KMS-11 (cell line): ENCODE data around the gene NR3C1.

Source experiments
- H2AFZ ChIP-seq: fragments of 200-600 bp; sonication (generic); 2 replicates; pipeline ENCODE4 v1.6.1; 2016; ENCODE audit warnings: antibody characterized with exemption, mixed run types, low read depth
- H3K27ac ChIP-seq: fragments of 200-600 bp; sonication (generic); 2 replicates; pipeline ENCODE4 v1.6.1; 2016; ENCODE audit warnings: mild to moderate bottlenecking, mixed run types
- H3K27me3 ChIP-seq: fragments of 200-600 bp; sonication (generic); 2 replicates; pipeline ENCODE4 v1.6.1; 2017; ENCODE audit warnings: mild to moderate bottlenecking, low read depth, mixed run types, moderate library complexity; ENCODE audit not compliant: insufficient read depth
- H3K36me3 ChIP-seq: fragments of 200-600 bp; sonication (generic); 2 replicates; pipeline ENCODE4 v1.6.1; 2017; ENCODE audit warnings: mild to moderate bottlenecking, mixed run types; ENCODE audit not compliant: insufficient read depth
- H3K4me1 ChIP-seq: fragments of 200-600 bp; sonication (generic); 2 replicates; pipeline ENCODE4 v1.6.1; 2016; ENCODE audit warnings: mild to moderate bottlenecking, low read depth, mixed run types; ENCODE audit not compliant: poor library complexity, severe bottlenecking
- H3K4me2 ChIP-seq: fragments of 200-600 bp; sonication (generic); 2 replicates; pipeline ENCODE4 v1.7.0; 2016; ENCODE audit warnings: mild to moderate bottlenecking, mixed run types
- H3K4me3 ChIP-seq: fragments of 200-600 bp; sonication (generic); IDR thresholded peaks from 2 replicates; pipeline ENCODE4 v1.6.1; 2017; ENCODE audit warnings: low read depth, low read length, mixed read lengths; ENCODE audit not compliant: insufficient read depth
- H3K79me2 ChIP-seq: fragments of 200-600 bp; sonication (generic); 2 replicates; pipeline ENCODE4 v1.6.1; 2016; ENCODE audit warnings: low read depth, mixed run types; ENCODE audit not compliant: insufficient read depth
- H3K9ac ChIP-seq: fragments of 200-600 bp; sonication (generic); 2 replicates; pipeline ENCODE4 v1.6.1; 2016; ENCODE audit warnings: mild to moderate bottlenecking, mixed run types
- H4K20me1 ChIP-seq: fragments of 200-600 bp; sonication (generic); 2 replicates; pipeline ENCODE4 v1.6.1; 2016; ENCODE audit warnings: mild to moderate bottlenecking, mixed run types; ENCODE audit not compliant: insufficient read depth
- CTCF ChIP-seq: fragments of 200-600 bp; sonication (generic); conservative IDR thresholded peaks from 2 replicates; pipeline ENCODE4 v1.6.1; 2017; ENCODE audit warnings: low read depth, mild to moderate bottlenecking, antibody characterized with exemption, low read length, moderate library complexity, mixed read lengths

NR3C1 gene

GRCh38 chr5:143347046-143347445 is 56.4 kb downstream of the NR3C1 start:
- no peaks in the 10 kb centered on the region for H3K27me3 ChIP-seq
- no peaks in the 10 kb centered on the region for H3K36me3 ChIP-seq
- no peak overlapping the region for H3K27ac ChIP-seq
- peaks cover 100% of the 10 kb centered on the region for H3K79me2 ChIP-seq
- peak overlapping the region; percentile 0; the same call in 1 of the 2 replicates for H3K4me2 ChIP-seq
- no peak overlapping the region for H2AFZ ChIP-seq
- peaks cover 100% of the 10 kb centered on the region for H3K4me1 ChIP-seq
- peaks cover 84% of the 10 kb centered on the region for H4K20me1 ChIP-seq
- TF ChIP-seq CTCF: no peak
- no peak overlapping the region for H3K4me3 ChIP-seq
- H3K9ac ChIP-seq: no peak overlapping the region

- Histone ChIP-seq H2AFZ (no peak overlapping the region), H3K36me3 (no peaks in the 10 kb centered on the region), H3K79me2 (peaks cover 100% of the 10 kb centered on the region), H3K4me1 (peaks cover 100% of the 10 kb centered on the region), H3K27ac (no peak overlapping the region), H3K4me2 (peak overlapping the region; percentile 14; the same call in 1 of the 2 replicates), H3K27me3 (no peaks in the 10 kb centered on the region), H4K20me1 (peaks cover 84% of the 10 kb centered on the region), H3K4me3 (no peak overlapping the region), H3K9ac (no peak overlapping the region)
- TF ChIP-seq CTCF: no peak
These were observed 57.6 kb downstream of the NR3C1 start for GRCh38 chr5:143345671-143346440.

DNA sequence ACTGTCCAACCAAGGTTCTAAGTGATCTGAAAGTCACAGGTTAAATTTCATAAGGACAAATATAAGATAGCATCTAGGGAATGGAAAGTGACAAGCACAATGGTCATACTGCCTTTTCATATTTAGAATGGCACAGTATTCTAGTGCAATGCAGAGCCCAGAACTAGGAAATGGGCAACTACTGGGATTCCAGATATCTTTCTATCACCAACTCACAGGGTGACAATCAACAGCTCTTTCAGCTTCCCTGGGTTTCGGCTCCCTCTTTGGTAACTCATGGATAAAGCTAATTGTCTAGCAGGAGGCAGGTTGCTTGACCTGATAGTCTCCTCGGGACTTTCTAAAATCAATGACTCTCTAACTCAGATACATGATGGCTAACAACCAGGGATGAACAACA is 60.4 kb downstream of the NR3C1 start:
- peaks cover 76% of the 10 kb centered on the region for H4K20me1 ChIP-seq
- H3K27me3 ChIP-seq: no peaks in the 10 kb centered on the region
- no peak overlapping the region for H3K4me3 ChIP-seq
- peak overlapping the region; percentile 32 for H3K4me2 ChIP-seq
- TF ChIP-seq CTCF: no peak
- H2AFZ ChIP-seq: no peak overlapping the region
- H3K9ac ChIP-seq: no peak overlapping the region
- H3K79me2 ChIP-seq: peaks cover 100% of the 10 kb centered on the region
- no peaks in the 10 kb centered on the region for H3K36me3 ChIP-seq
- H3K4me1 ChIP-seq: peaks cover 100% of the 10 kb centered on the region
- no peak overlapping the region for H3K27ac ChIP-seq

DNA sequence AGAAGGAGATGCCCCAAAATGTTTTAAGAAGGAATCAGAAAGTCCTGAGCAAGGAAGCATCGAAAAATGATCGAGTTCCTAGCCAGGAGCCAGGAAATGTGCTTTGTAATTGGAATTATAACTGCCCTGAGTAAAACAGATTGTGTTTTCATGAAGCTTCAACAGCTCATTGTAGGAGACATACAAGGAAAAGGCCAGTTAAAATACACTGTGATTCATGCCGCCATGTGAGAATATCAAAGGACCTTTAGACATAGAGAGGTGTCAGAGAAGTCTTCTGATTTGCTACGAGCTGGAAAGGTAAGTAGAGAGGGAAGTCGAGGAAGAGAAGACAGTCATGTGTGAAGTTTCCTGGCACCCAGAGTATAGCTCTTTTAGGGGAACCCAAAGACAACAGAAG is 60.9 kb downstream of the NR3C1 start:
- Histone ChIP-seq H2AFZ (no peak overlapping the region), H3K36me3 (no peaks in the 10 kb centered on the region), H3K27me3 (no peaks in the 10 kb centered on the region), H3K4me3 (no peak overlapping the region), H3K79me2 (peaks cover 100% of the 10 kb centered on the region), H3K9ac (no peak overlapping the region), H3K27ac (no peak overlapping the region; the same call in 1 of the 2 replicates), H4K20me1 (peaks cover 72% of the 10 kb centered on the region), H3K4me2 (peak overlapping the region; percentile 32), H3K4me1 (peaks cover 100% of the 10 kb centered on the region)
- TF ChIP-seq CTCF: no peak
